Spleen (tissue), 11 donors: Measurements from ENCODE around the gene CUX1. TPM values are rescaled to one million over a fixed set of nuclear protein-coding genes. Genes with fewer than 3 reads are reported as not detected.
A peak's percentile ranks its signal among the peaks of the same experiment; 100 is the strongest.
"Not testable (repeated sequence)": the region's sequence is repeated elsewhere in the genome, so short reads cannot be mapped to it uniquely, and the experiment has no call there.

Experiments used
- DNase-seq: peaks from one replicate; pipeline ENCODE4 v3.0.0-alpha.2; 2020
- H3K27ac ChIP-seq, 8 donors: fragments of 200-600 bp; sonication (generic) in 7 of 8; 1 replicate in 4 of 8; 2 replicates in 4 of 8; pipeline versions ENCODE4 v1.5.0 to v1.8.0; 2016 to 2021; ENCODE audit warnings: inconsistent platforms in 4 of 8, mild to moderate bottlenecking in 4 of 8, moderate library complexity in 1 of 8
- H3K27me3 ChIP-seq, 7 donors: fragments of 200-600 bp; sonication (generic) in 6 of 7; replicated peaks in 1 of 7; 1 replicate in 4 of 7; 2 replicates in 3 of 7; pipeline versions ENCODE4 v1.5.0 to v1.8.0; 2016 to 2021; ENCODE audit warnings: inconsistent platforms in 3 of 7, mild to moderate bottlenecking in 1 of 7
- H3K36me3 ChIP-seq, 6 donors: fragments of 200-600 bp; sonication (generic) in 5 of 6; 1 replicate in 4 of 6; 2 replicates in 2 of 6; pipeline versions ENCODE4 v1.5.0 to v1.8.0; 2016 to 2021; ENCODE audit warnings: inconsistent platforms in 2 of 6
- H3K4me1 ChIP-seq, 6 donors: fragments of 200-600 bp; sonication (generic) in 5 of 6; 1 replicate in 3 of 6; 2 replicates in 3 of 6; pipeline versions ENCODE4 v1.5.0 to v1.8.0; 2016 to 2021; ENCODE audit warnings: inconsistent platforms in 3 of 6
- H3K4me3 ChIP-seq, 8 donors: fragments of 200-600 bp; sonication (generic) in 7 of 8; 1 replicate in 4 of 8; 2 replicates in 4 of 8; pipeline versions ENCODE4 v1.5.0 to v1.8.0; 2016 to 2021; ENCODE audit warnings: inconsistent platforms in 4 of 8, mild to moderate bottlenecking in 4 of 8, moderate library complexity in 2 of 8
- H3K9me3 ChIP-seq, 8 donors: fragments of 200-600 bp; sonication (generic) in 7 of 8; 1 replicate in 4 of 8; 2 replicates in 4 of 8; pipeline versions ENCODE4 v1.5.0 to v1.8.0; 2016 to 2021; ENCODE audit warnings: inconsistent platforms in 4 of 8
- POLR2A ChIP-seq, 3 donors: fragments of 450-650 bp; IDR thresholded peaks; one replicate each; pipeline ENCODE4 v1.5.1; 2017; ENCODE audit warnings: antibody characterized with exemption in 3 of 3, mild to moderate bottlenecking in 1 of 3
- POLR2AphosphoS5 ChIP-seq, 3 donors: sonication (generic); formaldehyde crosslinking; IDR thresholded peaks; one replicate each; pipeline ENCODE4 v1.5.1; 2017; ENCODE audit warnings: antibody characterized with exemption in 3 of 3
- WGBS, 5 donors: extraction: QIAGEN DNeasy Blood & Tissue Kit in 3 of 5; methylation state at CpG; one replicate each; pipeline versions ENCODE4 v1.1.5 to v1.1.7; 2013 to 2018; 5-methylcytosine and 5-hydroxymethylcytosine counted together
- intact Hi-C: fragments of 100-400 bp; cut with DNase I; formaldehyde crosslinking; loops from one replicate; pipeline ENCODE4 v1.15.0; 2023; ENCODE audit warnings: low total_unique reads
- polyA plus RNA-seq, 3 donors: library from polyadenylated mRNA; stranded (reverse); fragments of 200-250 nt; gene quantifications; one replicate each; pipeline ENCODE4 v1.2.1, GENCODE V29; 2013
- total RNA-seq, 7 donors: library from RNA; depleted of rRNA in 3 of 7; stranded (reverse); fragments of >200 nt in 3 of 7; fragmentation: NEBNext Ultra II Directional in 4 of 7; extraction: Animal tissue kit (Norgen Biotek cat#: 25700) in 4 of 7; gene quantifications; one replicate each; pipeline versions ENCODE4 v1.1.0 to v1.2.1, GENCODE V29; 2016 to 2021
- TF ChIP-seq, protein P1 (sequence below), 11 experiments: fragments of 200-600 bp in 7 of 11; fragments of 450-650 bp in 4 of 11; sonication (generic) in 4 of 11; IDR thresholded peaks in 8 of 11; conservative IDR thresholded peaks in 3 of 11; 1 replicate in 7 of 11; 2 replicates in 4 of 11; pipeline versions ENCODE4 v1.4.0 to v1.8.0; 2016 to 2021; ENCODE audit warnings: antibody characterized with exemption in 11 of 11, inconsistent platforms in 4 of 11, mild to moderate bottlenecking in 1 of 11
- donor health status: healthy with polysubstance abuse.
- donor health status: DM: no; HTN: no; CAD: no; lungs with moderate emphysema.
- donor health status: DM: no; HTN: no; CAD: no.
- donor health status: Bipolar disorder and iron deficiency.
- donor health status: healthy.
- donor health status: DM: no; HTN: no; CAD: no.
- donor health status: DM: yes; HTN: yes; CAD: no.

Gene CUX1
- total and polyA plus RNA-seq, 10 donors = 9.1 to 95.8 (median 61.9) TPM

DNA sequence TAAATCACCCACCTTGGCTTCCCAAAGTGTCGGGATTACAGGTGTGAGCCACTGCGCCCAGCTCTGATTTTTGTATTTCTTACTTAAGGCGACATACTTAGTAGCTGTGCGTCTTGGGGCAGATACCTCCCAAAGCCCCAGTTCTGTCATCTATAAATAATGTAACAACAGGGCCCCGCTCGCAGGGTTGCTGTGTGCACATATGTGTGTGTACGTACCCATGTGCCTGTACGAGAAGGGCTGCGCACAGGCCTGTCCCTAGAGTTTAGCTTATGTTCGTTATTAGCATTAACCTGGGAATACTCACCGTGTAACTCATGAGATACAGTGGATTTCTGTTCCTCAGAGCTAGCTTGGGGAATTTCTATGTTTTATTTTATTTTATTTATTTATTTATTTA, 103.6 kb downstream of the CUX1 start:
- peak; percentile 59 for DNase-seq
- TF ChIP-seq, protein P1, sequence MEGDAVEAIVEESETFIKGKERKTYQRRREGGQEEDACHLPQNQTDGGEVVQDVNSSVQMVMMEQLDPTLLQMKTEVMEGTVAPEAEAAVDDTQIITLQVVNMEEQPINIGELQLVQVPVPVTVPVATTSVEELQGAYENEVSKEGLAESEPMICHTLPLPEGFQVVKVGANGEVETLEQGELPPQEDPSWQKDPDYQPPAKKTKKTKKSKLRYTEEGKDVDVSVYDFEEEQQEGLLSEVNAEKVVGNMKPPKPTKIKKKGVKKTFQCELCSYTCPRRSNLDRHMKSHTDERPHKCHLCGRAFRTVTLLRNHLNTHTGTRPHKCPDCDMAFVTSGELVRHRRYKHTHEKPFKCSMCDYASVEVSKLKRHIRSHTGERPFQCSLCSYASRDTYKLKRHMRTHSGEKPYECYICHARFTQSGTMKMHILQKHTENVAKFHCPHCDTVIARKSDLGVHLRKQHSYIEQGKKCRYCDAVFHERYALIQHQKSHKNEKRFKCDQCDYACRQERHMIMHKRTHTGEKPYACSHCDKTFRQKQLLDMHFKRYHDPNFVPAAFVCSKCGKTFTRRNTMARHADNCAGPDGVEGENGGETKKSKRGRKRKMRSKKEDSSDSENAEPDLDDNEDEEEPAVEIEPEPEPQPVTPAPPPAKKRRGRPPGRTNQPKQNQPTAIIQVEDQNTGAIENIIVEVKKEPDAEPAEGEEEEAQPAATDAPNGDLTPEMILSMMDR (IDR thresholded peaks at IDR 0.05 in 8 of 11, conservative IDR thresholded peaks at IDR 0.05 in 3 of 11) = no peak
- intact Hi-C loops = no loop called here
- H3K36me3 ChIP-seq = peaks cover 0 to 55% (median 21%) of the 10 kb centered on the region in 6 donors
- H3K27me3 ChIP-seq = no peaks in the 10 kb centered on the region
- no peaks in the 10 kb centered on the region for H3K9me3 ChIP-seq
- no peak overlapping the region for H3K4me3 ChIP-seq
- no peak overlapping the region for H3K27ac ChIP-seq
- WGBS, 5 donors = 91 to 96% (median 93%) methylated on average over 11 of the region's 11 CpGs
- no peaks in the 10 kb centered on the region for H3K4me1 ChIP-seq

GRCh38 chr7:101921546-101922489, 104.4 kb downstream of the CUX1 start:
- H3K9me3 ChIP-seq, intact Hi-C loops, H3K4me3 ChIP-seq, H3K27ac ChIP-seq, H3K27me3 ChIP-seq, H3K4me1 ChIP-seq: not testable (repeated sequence)
- peak; percentile 13 for DNase-seq
- WGBS, 5 donors = 92 to 98% (median 96%) methylated on average over 14 of the region's 14 CpGs
- H3K36me3 ChIP-seq = peaks cover 0 to 55% (median 15%) of the 10 kb centered on the region in 6 donors

GRCh38 chr7:101922631-101923601, 105.5 kb downstream of the CUX1 start:
- Histone ChIP-seq H3K27ac (no peak overlapping the region), H3K36me3 (peaks cover 0 to 45% (median 7%) of the 10 kb centered on the region in 6 donors), H3K27me3 (no peaks in the 10 kb centered on the region), H3K9me3 (no peaks in the 10 kb centered on the region), H3K4me3 (no peak overlapping the region), H3K4me1 (peaks cover 0 to 7% (median 3%) of the 10 kb centered on the region in 6 donors)
- WGBS, 5 donors = 90 to 95% (median 95%) methylated on average over 24 of the region's 24 CpGs
- TF ChIP-seq POLR2AphosphoS5 (IDR thresholded peaks at IDR 0.05) (no peak), POLR2A (IDR thresholded peaks at IDR 0.05) (no peak)
- TF ChIP-seq, protein P1 (IDR thresholded peaks at IDR 0.05 in 8 of 11, conservative IDR thresholded peaks at IDR 0.05 in 3 of 11) = no peak
- peak; percentile 54 for DNase-seq
- intact Hi-C loops = no loop called here

- Histone ChIP-seq H3K4me1 (peaks cover 0 to 13% (median 4%) of the 10 kb centered on the region in 6 donors), H3K4me3 (no peak overlapping the region), H3K9me3 (no peaks in the 10 kb centered on the region), H3K27ac (no peak overlapping the region), H3K36me3 (peaks cover 0 to 38% (median 2%) of the 10 kb centered on the region in 6 donors), H3K27me3 (no peaks in the 10 kb centered on the region)
- DNase-seq = peak; percentile 43
- no peak for TF ChIP-seq POLR2A (IDR thresholded peaks at IDR 0.05)
- WGBS, 5 donors = 95 to 97% (median 96%) methylated on average over 11 of the region's 11 CpGs
- intact Hi-C loops = no loop called here
Measured at GRCh38 chr7:101923602-101923985, 106.2 kb downstream of the CUX1 start.
